Measurements from ENCODE around the gene CECR2.

DNA sequence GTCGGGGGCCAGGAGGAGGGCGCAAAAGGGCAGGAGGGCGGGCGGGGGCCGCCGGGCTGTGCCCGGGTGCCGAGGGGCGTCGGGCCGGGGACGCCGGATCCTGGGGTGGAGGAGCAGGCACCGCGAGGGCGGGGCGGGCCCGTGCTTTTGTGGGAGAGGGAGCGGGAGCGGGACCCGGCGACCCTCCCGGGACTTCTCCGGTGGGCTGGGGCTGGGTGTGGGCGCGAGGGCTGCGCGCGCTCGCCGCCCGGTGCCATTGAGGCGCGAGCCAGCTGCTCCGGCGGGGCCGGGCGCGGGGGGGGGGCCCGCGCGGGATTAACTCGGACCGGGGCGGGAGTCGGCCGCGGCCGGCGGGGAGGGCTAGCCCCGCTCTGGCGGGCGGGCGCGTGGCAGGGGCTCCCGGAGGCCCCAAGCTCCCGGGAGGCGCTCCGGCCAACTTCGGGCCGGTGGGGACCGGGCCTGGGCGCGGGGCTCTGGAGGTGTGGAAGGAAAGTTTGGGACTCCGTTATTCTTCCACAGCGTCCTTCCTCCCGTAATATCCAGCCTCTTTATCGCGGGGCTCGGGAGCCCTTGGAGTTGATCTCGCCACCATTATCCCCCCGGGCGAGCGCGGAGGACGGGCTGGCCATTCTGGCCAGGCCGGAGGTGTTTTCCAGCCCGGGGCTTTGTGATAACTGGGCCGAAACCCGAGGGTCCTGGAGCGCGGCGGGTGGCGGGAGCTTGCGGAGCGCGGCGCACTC, 936 bp downstream of the CECR2 start:
- TF ChIP-seq, protein P1, sequence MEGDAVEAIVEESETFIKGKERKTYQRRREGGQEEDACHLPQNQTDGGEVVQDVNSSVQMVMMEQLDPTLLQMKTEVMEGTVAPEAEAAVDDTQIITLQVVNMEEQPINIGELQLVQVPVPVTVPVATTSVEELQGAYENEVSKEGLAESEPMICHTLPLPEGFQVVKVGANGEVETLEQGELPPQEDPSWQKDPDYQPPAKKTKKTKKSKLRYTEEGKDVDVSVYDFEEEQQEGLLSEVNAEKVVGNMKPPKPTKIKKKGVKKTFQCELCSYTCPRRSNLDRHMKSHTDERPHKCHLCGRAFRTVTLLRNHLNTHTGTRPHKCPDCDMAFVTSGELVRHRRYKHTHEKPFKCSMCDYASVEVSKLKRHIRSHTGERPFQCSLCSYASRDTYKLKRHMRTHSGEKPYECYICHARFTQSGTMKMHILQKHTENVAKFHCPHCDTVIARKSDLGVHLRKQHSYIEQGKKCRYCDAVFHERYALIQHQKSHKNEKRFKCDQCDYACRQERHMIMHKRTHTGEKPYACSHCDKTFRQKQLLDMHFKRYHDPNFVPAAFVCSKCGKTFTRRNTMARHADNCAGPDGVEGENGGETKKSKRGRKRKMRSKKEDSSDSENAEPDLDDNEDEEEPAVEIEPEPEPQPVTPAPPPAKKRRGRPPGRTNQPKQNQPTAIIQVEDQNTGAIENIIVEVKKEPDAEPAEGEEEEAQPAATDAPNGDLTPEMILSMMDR (conservative IDR thresholded peaks at IDR 0.05; ENCODE audit: low read depth, low read length), result no peak
- no peak for TF ChIP-seq EZH2 (IDR thresholded peaks at IDR 0.05; ENCODE audit: borderline replicate concordance, low read depth, low read length, poor library complexity, severe bottlenecking)

All from A673 (cell line).